Esophagus muscularis mucosa (tissue), 4 donors: ENCODE data around the gene NOD2. TPM values are rescaled to one million over a fixed set of nuclear protein-coding genes. Genes with fewer than 3 reads are reported as not detected.

Experiments
- DNase-seq: peaks from one replicate; pipeline ENCODE4 v3.0.0-alpha.2; 2017; ENCODE audit errors: extremely low spot score
- H3K27ac ChIP-seq, 4 donors: fragments of 200-600 bp; sonication (generic); replicated peaks in 1 of 4; 1 replicate in 3 of 4; 2 replicates in 1 of 4; pipeline ENCODE4 v1.5.1; 2016 to 2019; ENCODE audit warnings: mild to moderate bottlenecking in 1 of 4
- H3K27me3 ChIP-seq, 4 donors: fragments of 200-600 bp; sonication (generic); one replicate each; pipeline versions ENCODE4 v1.5.1 to v1.6.0; 2016 to 2019
- H3K36me3 ChIP-seq, 4 donors: fragments of 200-600 bp; sonication (generic); one replicate each; pipeline ENCODE4 v1.5.1; 2016 to 2019
- H3K4me1 ChIP-seq, 4 donors: fragments of 200-600 bp; sonication (generic); one replicate each; pipeline ENCODE4 v1.5.1; 2016 to 2019
- H3K4me3 ChIP-seq, 4 donors: fragments of 200-600 bp; sonication (generic); 1 replicate in 2 of 4; 2 replicates in 2 of 4; pipeline ENCODE4 v1.5.1; 2016 to 2019; ENCODE audit warnings: mild to moderate bottlenecking in 4 of 4, moderate library complexity in 1 of 4
- H3K9me3 ChIP-seq, 4 donors: fragments of 200-600 bp; sonication (generic); 1 replicate in 3 of 4; 2 replicates in 1 of 4; pipeline ENCODE4 v1.5.1; 2016 to 2019
- CTCF ChIP-seq, 3 experiments: fragments of 200-600 bp in 2 of 3; fragments of 450-650 bp in 1 of 3; sonication (generic) in 2 of 3; IDR thresholded peaks; one replicate each; pipeline ENCODE4 v1.5.1; 2017 to 2019; ENCODE audit warnings: antibody characterized with exemption in 3 of 3, mild to moderate bottlenecking in 2 of 3, moderate library complexity in 1 of 3
- EP300 ChIP-seq: sonication (generic); formaldehyde crosslinking; IDR thresholded peaks from one replicate; pipeline ENCODE4 v1.6.1; 2017; ENCODE audit warnings: antibody characterized with exemption
- POLR2A ChIP-seq: fragments of 450-650 bp; IDR thresholded peaks from one replicate; pipeline ENCODE4 v1.6.1; 2017; ENCODE audit warnings: antibody characterized with exemption, moderate library complexity, mild to moderate bottlenecking, low read depth
- POLR2AphosphoS5 ChIP-seq, 2 donors: sonication (generic); formaldehyde crosslinking; IDR thresholded peaks; one replicate each; pipeline ENCODE4 v1.6.1; 2017; ENCODE audit warnings: antibody characterized with exemption in 2 of 2
- WGBS: methylation state at CpG from one replicate; pipeline ENCODE4 v1.1.5; 2018; 5-methylcytosine and 5-hydroxymethylcytosine counted together
- intact Hi-C: fragments of 100-400 bp; cut with DNase I; formaldehyde crosslinking; loops from one replicate; pipeline ENCODE4 v1.15.1; 2023
- total RNA-seq, 4 donors: library from RNA; depleted of rRNA; stranded (reverse); fragments of >200 nt; gene quantifications; one replicate each; pipeline versions ENCODE4 v1.1.0 to v1.2.1, GENCODE V29; 2016

The NOD2 gene
- total RNA-seq, 4 donors from 2014 or later: 1.2 to 6.0 (median 2.5) TPM

- Histone ChIP-seq H3K4me3 (no peak overlapping the region), H3K27ac (no peak overlapping the region), H3K36me3 (peaks cover 0 to 11% (median 0%) of the 10 kb centered on the region in 4 donors), H3K27me3 (no peaks in the 10 kb centered on the region), H3K9me3 (peaks cover 0 to 5% (median under 1%) of the 10 kb centered on the region in 4 donors), H3K4me1 (peaks cover 8 to 13% (median 11%) of the 10 kb centered on the region in 4 donors)
- intact Hi-C loops: no loop called here
- 100% methylated on average over 1 of the region's 5 CpGs for WGBS
- TF ChIP-seq POLR2AphosphoS5 (IDR thresholded peaks at IDR 0.05) (no peak), CTCF (IDR thresholded peaks at IDR 0.05) (no peak), EP300 (no peak), POLR2A (no peak)
- no peak for DNase-seq
Measured at GRCh38 chr16:50709980-50710379, 16.6 kb downstream of the NOD2 start.

GRCh38 chr16:50711040-50711439, 17.6 kb downstream of the NOD2 start:
- Histone ChIP-seq H3K9me3 (no peaks in the 10 kb centered on the region), H3K27me3 (no peaks in the 10 kb centered on the region), H3K4me1 (peaks cover 8 to 13% (median 11%) of the 10 kb centered on the region in 4 donors), H3K27ac (peak overlapping the region in 1 of 4 donors; percentile 34), H3K4me3 (no peak overlapping the region), H3K36me3 (peaks cover 0 to 11% (median 0%) of the 10 kb centered on the region in 4 donors)
- no peak for DNase-seq
- intact Hi-C loops: no loop called here
- WGBS: 96% methylated on average over 14 of the region's 21 CpGs
- TF ChIP-seq CTCF (IDR thresholded peaks at IDR 0.05) (no peak), EP300 (no peak), POLR2A (no peak), POLR2AphosphoS5 (IDR thresholded peaks at IDR 0.05) (no peak)

GRCh38 chr16:50711862-50712559, 18.6 kb downstream of the NOD2 start:
- Histone ChIP-seq H3K4me3 (no peak overlapping the region), H3K27me3 (no peaks in the 10 kb centered on the region), H3K27ac (peak overlapping the region in 2 of 4 donors; percentile 34), H3K9me3 (no peaks in the 10 kb centered on the region), H3K4me1 (peaks cover 8 to 13% (median 11%) of the 10 kb centered on the region in 4 donors), H3K36me3 (peaks cover 0 to 11% (median 0%) of the 10 kb centered on the region in 4 donors)
- intact Hi-C loops: no loop called here
- TF ChIP-seq CTCF (IDR thresholded peaks at IDR 0.05): no peak
- no peak for TF ChIP-seq EP300
- TF ChIP-seq POLR2AphosphoS5 (IDR thresholded peaks at IDR 0.05): no peak
- TF ChIP-seq POLR2A: no peak
- DNase-seq: no peak
- WGBS: 85% methylated on average over 10 of the region's 25 CpGs

- Histone ChIP-seq H3K4me1 (peaks cover 8 to 13% (median 11%) of the 10 kb centered on the region in 4 donors), H3K4me3 (no peak overlapping the region), H3K27me3 (no peaks in the 10 kb centered on the region), H3K27ac (no peak overlapping the region), H3K9me3 (no peaks in the 10 kb centered on the region), H3K36me3 (peaks cover 0 to 11% (median 0%) of the 10 kb centered on the region in 4 donors)
- DNase-seq: no peak
- no peak for TF ChIP-seq POLR2A
- no peak for TF ChIP-seq EP300
- TF ChIP-seq CTCF (IDR thresholded peaks at IDR 0.05): no peak
- TF ChIP-seq POLR2AphosphoS5 (IDR thresholded peaks at IDR 0.05): no peak
- intact Hi-C loops: no loop called here
- WGBS: 96% methylated on average over 3 of the region's 3 CpGs
Measured at GRCh38 chr16:50712560-50712898, 19.1 kb downstream of the NOD2 start.
